IPS DF 6.9 (cell line): ENCODE data around the gene MOCS2.

Source experiments
- DNase-seq: peaks from one replicate; pipeline ENCODE4 v3.0.0-alpha.2; 2013; ENCODE audit warnings: low read depth, low spot score
- H3K27ac ChIP-seq: one replicate; pipeline ENCODE4 v1.5.1; 2013; ENCODE audit warnings: low read length, control low read depth
- H3K27me3 ChIP-seq: 2 replicates; pipeline ENCODE4 v1.6.1; 2013; ENCODE audit warnings: mild to moderate bottlenecking, low read length; ENCODE audit not compliant: control insufficient read depth, insufficient read depth
- H3K36me3 ChIP-seq: 2 replicates; pipeline ENCODE4 v1.6.1; 2013; ENCODE audit warnings: low read length; ENCODE audit not compliant: control insufficient read depth, insufficient read depth
- H3K4me1 ChIP-seq: 2 replicates; pipeline ENCODE4 v1.6.1; 2013; ENCODE audit warnings: low read length; ENCODE audit not compliant: control insufficient read depth, insufficient read depth
- H3K4me3 ChIP-seq: 2 replicates; pipeline ENCODE4 v1.5.1; 2013; ENCODE audit warnings: mild to moderate bottlenecking, low read length
- H3K9me3 ChIP-seq: 2 replicates; pipeline ENCODE4 v1.6.1; 2013; ENCODE audit warnings: low read length, inconsistent platforms; ENCODE audit not compliant: control insufficient read depth, insufficient read depth
- WGBS: extraction: QIAGEN DNeasy Blood & Tissue Kit; methylation state at CpG from one replicate; pipeline ENCODE4 v1.1.7; 2013; ENCODE audit warnings: mixed read lengths, missing lambda C conversion rate; ENCODE audit not compliant: insufficient read length, insufficient coverage; 5-methylcytosine and 5-hydroxymethylcytosine counted together

The MOCS2 gene

GRCh38 chr5:53080271-53080670 is 29.3 kb downstream of the MOCS2 start:
- Histone ChIP-seq H3K4me1 (no peaks in the 10 kb centered on the region), H3K9me3 (no peaks in the 10 kb centered on the region), H3K27ac (no peak overlapping the region), H3K4me3 (no peak overlapping the region), H3K27me3 (no peaks in the 10 kb centered on the region), H3K36me3 (no peaks in the 10 kb centered on the region)
- WGBS = no CpG with 5 or more reads among the region's 4 CpGs
- DNase-seq = no peak

- DNase-seq = no peak
- Histone ChIP-seq H3K4me3 (no peak overlapping the region), H3K27me3 (no peaks in the 10 kb centered on the region), H3K27ac (no peak overlapping the region), H3K9me3 (no peaks in the 10 kb centered on the region), H3K4me1 (no peaks in the 10 kb centered on the region), H3K36me3 (no peaks in the 10 kb centered on the region)
- WGBS = no CpG with 5 or more reads among the region's 2 CpGs
Observed at GRCh38 chr5:53076014-53076583, 33.5 kb downstream of the MOCS2 start.

- WGBS = no CpG with 5 or more reads among the region's 2 CpGs
- Histone ChIP-seq H3K36me3 (no peaks in the 10 kb centered on the region), H3K27me3 (no peaks in the 10 kb centered on the region), H3K4me1 (no peaks in the 10 kb centered on the region), H3K4me3 (no peak overlapping the region), H3K27ac (no peak overlapping the region), H3K9me3 (no peaks in the 10 kb centered on the region)
- DNase-seq = no peak
Observed at GRCh38 chr5:53073348-53073747, 36.2 kb downstream of the MOCS2 start.

GRCh38 chr5:53071738-53072137 is 37.8 kb downstream of the MOCS2 start:
- Histone ChIP-seq H3K27me3 (no peaks in the 10 kb centered on the region), H3K4me1 (no peaks in the 10 kb centered on the region), H3K27ac (no peak overlapping the region), H3K9me3 (no peaks in the 10 kb centered on the region), H3K4me3 (no peak overlapping the region), H3K36me3 (no peaks in the 10 kb centered on the region)
- no peak for DNase-seq
- WGBS = no CpG with 5 or more reads among the region's 2 CpGs

GRCh38 chr5:53071298-53071697 is 38.3 kb downstream of the MOCS2 start:
- Histone ChIP-seq H3K4me3 (no peak overlapping the region), H3K36me3 (no peaks in the 10 kb centered on the region), H3K9me3 (no peaks in the 10 kb centered on the region), H3K4me1 (no peaks in the 10 kb centered on the region), H3K27ac (no peak overlapping the region), H3K27me3 (no peaks in the 10 kb centered on the region)
- no CpG with 5 or more reads among the region's 2 CpGs for WGBS
- DNase-seq = no peak

- Histone ChIP-seq H3K4me1 (no peaks in the 10 kb centered on the region), H3K36me3 (no peaks in the 10 kb centered on the region), H3K27ac (no peak overlapping the region), H3K9me3 (no peaks in the 10 kb centered on the region), H3K4me3 (no peak overlapping the region), H3K27me3 (no peaks in the 10 kb centered on the region)
- no peak for DNase-seq
- no CpG with 5 or more reads among the region's 5 CpGs for WGBS
Observed at GRCh38 chr5:53069626-53070025, 39.9 kb downstream of the MOCS2 start.

- H3K4me1 ChIP-seq = no peaks in the 10 kb centered on the region
- H3K36me3 ChIP-seq = no peaks in the 10 kb centered on the region
- WGBS = no CpG with 5 or more reads among the region's 4 CpGs
- H3K27me3 ChIP-seq = no peaks in the 10 kb centered on the region
- no peak overlapping the region for H3K4me3 ChIP-seq
- H3K9me3 ChIP-seq = no peaks in the 10 kb centered on the region
- no peak for DNase-seq
- no peak overlapping the region for H3K27ac ChIP-seq
Observed at GRCh38 chr5:53068291-53068836, 41.2 kb downstream of the MOCS2 start.

- Histone ChIP-seq H3K27me3 (no peaks in the 10 kb centered on the region), H3K27ac (no peak overlapping the region), H3K9me3 (no peaks in the 10 kb centered on the region), H3K4me1 (no peaks in the 10 kb centered on the region), H3K36me3 (no peaks in the 10 kb centered on the region), H3K4me3 (no peak overlapping the region)
- no CpG with 5 or more reads among the region's 1 CpG for WGBS
- DNase-seq = no peak
Observed at GRCh38 chr5:53067641-53068040, 41.9 kb downstream of the MOCS2 start.

GRCh38 chr5:53066088-53066487 is 43.5 kb downstream of the MOCS2 start:
- no peak for DNase-seq
- Histone ChIP-seq H3K4me3 (no peak overlapping the region), H3K36me3 (no peaks in the 10 kb centered on the region), H3K4me1 (no peaks in the 10 kb centered on the region), H3K27ac (no peak overlapping the region), H3K27me3 (no peaks in the 10 kb centered on the region), H3K9me3 (no peaks in the 10 kb centered on the region)
- WGBS = no CpG with 5 or more reads among the region's 1 CpG

- WGBS = no CpG with 5 or more reads among the region's 3 CpGs
- no peak for DNase-seq
- H3K27me3 ChIP-seq = no peaks in the 10 kb centered on the region
- H3K4me1 ChIP-seq = no peaks in the 10 kb centered on the region
- H3K9me3 ChIP-seq = no peaks in the 10 kb centered on the region
- no peaks in the 10 kb centered on the region for H3K36me3 ChIP-seq
- H3K4me3 ChIP-seq = no peak overlapping the region
- H3K27ac ChIP-seq = no peak overlapping the region
Observed at GRCh38 chr5:53063791-53064190, 45.8 kb downstream of the MOCS2 start.

- no peak for DNase-seq
- Histone ChIP-seq H3K27ac (no peak overlapping the region), H3K36me3 (no peaks in the 10 kb centered on the region), H3K4me3 (no peak overlapping the region), H3K9me3 (no peaks in the 10 kb centered on the region), H3K4me1 (no peaks in the 10 kb centered on the region), H3K27me3 (no peaks in the 10 kb centered on the region)
- no CpG with 5 or more reads among the region's 2 CpGs for WGBS
Observed at GRCh38 chr5:53063176-53063575, 46.4 kb downstream of the MOCS2 start.
